SHP77 treated with DMSO at 0.1 percent for 48 hours (cell line): ENCODE measurements around the gene CCDC141.

Source experiments
- DNase-seq: peaks from one replicate; lab custom pipeline; 2025; lab: John Stamatoyannopoulos, UW

Gene CCDC141

DNA sequence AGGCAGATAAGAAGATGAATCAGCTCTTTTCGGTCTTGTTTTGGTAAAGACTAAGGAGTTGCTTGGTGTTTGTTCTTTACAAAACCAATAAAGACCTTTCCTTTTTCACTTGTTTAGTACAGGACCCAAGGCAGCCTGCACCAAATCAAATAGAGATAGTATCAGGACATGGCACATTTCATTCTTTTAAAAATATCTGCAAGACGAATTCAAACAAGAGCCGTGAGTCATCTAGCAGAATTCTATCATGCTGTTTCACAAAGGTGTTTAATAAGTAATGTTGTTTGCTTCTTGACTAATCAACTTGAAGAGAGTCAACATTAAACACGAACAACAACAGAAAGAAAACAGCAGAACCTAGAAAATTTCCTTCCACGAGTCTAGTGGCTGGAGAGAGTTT, 139.9 kb downstream of the CCDC141 start:
- DNase-seq: no peak

DNA sequence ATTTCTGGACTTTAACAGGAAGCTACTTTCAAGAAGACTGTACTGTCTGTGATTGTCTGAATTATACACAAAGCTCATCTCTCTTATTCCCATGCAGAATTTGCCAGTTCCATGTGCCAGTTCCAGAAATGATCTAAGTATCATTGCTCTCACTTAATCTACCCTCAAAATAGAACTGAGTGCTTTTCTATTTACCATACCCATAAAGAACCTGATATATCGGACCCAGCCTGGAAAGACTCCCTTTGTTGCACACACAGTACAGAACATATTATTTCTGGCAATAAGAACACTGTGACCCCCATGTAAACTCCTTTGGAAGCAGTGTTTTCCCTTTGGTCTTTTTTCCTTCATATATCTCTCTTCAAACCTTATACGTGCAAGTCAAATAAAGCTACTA, 140.4 kb downstream of the CCDC141 start:
- no peak for DNase-seq

DNA sequence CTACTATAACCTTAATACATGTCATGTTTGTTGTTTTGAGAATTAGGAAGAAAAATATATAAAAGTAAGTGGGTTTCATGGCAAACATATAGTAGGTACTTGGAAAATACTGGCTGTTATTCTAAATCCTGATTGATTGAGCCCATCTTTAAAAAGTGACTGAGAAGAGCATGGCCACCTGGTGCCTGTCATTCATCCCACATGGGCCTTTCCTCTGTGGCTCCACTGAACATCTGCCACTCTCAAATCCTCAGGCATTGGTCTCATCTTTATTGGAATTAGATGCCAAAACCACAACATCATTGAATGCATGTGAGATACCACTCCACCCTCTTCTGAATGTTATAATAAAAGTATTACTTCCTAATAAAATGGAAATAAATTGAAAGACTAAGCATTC, 141.1 kb downstream of the CCDC141 start:
- DNase-seq: no peak

DNA sequence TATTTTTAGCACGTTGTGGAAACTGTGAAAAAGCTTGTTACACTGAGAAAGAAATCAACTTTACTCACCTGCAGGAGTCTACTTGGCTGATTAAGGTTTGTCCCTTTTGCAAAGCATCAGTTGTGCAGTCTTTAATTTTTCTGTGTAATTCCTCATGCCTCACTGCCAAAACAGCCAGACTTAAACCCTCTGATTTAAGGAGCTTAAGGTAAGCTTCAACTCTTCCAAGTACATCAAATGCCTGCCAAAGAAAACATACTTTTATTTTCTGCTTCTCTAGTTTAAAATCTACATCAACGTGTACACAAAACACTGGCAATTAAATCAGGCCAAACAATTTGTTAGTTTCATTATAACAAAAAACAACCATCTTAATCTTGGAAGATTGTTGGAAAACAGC, 144.7 kb downstream of the CCDC141 start:
- no peak for DNase-seq

DNA sequence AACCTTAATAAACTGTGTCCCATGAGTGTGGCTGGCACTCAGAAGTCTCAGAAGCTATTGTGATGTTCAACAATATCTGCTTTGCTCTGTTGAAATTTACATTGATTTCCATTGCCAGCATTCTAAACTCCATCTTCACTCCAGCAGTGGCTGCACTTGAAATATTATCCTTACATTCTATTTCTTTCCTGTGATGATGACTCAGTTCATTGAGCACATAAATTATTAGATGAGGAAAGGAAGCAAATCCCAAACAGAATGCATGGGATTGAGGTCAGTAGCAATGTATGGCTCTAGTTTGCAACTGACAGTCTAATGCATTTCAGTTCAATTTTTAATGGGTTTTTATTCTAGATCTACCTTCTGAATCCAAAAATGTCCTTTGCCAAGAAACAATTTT, 150.3 kb downstream of the CCDC141 start:
- no peak for DNase-seq

DNA sequence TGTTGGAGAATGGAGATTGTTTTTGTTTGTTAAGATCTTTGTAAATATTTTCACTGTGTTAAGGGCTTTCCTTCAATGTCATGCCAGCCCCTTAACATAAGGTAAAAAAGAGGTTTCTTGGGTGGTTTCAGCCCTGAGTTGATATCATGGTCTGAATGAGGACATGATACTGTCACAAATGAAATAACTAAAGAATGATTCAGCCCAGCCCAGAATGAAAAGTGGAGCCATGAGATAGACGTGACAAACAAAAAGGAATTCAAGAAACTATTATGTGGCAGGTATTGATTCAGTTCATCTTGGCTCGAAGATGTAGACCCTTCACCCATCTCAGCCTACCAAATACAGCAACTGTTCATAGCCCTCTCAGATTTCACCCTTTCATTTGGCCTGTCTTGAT, 154.1 kb downstream of the CCDC141 start:
- DNase-seq: no peak

DNA sequence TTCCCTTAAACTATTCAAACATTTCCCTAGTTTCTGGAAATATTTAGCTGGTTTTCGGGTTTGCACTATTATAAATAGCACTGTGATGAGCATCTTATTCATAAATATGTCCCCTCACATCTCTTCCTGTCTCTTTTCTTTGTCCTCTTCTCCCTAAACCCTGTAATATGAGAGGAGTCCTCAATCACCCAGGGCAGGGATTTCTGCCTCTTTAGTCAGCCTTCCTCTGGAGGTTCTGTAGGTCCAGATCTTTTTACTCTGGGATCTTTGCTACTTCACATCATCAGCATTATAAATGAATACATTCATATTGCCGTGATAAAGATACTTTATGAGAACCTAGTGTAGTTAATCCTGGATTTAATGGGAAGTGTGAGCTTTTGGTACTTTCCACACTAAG, 154.8 kb downstream of the CCDC141 start:
- DNase-seq: no peak

DNA sequence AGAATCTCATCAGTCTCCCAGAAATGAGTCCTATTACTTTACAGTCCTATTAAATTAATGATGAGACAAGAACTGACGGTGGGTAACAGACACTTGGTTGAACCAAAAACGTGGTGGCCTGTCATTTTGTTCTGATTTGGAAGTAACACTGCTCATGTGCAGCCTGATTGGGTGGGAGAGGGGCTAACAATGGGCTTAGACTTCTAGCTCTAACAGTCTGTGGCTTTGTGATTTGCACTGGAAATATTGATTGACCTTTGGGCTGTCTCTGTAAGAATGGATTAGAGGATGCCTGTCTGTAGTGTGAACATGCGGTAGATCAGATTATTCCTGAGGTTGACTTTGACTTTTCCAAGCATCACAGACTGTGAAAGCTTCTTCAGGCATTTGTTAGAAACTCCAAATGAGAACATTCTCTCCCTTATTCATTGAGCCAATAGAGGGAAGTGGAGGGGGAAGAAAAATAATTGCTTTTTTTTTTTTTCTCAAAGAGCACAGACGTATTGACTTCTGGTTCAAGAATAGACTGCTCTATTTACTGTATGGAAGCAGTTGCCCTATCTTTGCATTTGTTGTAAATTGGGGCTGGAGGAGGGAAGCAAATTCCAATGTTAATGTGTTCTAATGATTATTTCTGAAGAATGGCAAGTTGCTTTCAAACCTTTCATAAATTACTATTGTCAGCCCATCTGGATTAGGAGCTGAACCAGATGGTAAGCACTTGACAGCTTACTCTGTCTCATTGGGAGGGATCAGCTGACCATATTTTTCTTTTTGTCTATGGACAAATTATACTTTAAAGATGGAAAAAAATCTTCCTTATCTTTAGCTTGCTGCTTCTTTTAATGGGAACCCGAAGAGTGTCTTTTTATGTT, 156.9 kb downstream of the CCDC141 start:
- DNase-seq: no peak

DNA sequence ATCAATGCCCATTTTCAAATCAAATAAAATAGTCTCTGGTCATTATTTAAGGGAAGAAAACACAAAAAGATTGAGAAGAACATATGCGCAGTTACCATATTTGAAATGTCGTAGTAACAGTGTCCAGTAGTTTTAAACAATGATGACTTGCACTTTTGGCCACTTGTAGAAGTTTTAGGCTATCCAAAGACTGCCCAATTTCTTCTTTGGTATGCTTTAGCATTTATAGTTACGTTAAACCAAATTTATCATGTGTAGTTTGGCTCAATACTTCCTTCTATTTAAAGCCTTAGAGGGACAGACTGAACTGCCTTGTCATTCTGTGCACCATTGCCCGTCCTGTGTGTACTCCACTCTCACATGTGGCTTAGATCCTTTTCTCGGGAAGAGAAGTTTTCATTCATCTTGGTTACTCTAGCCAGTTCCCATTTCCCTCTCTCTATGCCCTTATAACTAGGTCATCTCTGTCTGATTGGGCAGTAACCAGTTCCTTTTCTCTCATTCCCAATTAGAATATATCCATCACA, 157.9 kb downstream of the CCDC141 start:
- no peak for DNase-seq

DNA sequence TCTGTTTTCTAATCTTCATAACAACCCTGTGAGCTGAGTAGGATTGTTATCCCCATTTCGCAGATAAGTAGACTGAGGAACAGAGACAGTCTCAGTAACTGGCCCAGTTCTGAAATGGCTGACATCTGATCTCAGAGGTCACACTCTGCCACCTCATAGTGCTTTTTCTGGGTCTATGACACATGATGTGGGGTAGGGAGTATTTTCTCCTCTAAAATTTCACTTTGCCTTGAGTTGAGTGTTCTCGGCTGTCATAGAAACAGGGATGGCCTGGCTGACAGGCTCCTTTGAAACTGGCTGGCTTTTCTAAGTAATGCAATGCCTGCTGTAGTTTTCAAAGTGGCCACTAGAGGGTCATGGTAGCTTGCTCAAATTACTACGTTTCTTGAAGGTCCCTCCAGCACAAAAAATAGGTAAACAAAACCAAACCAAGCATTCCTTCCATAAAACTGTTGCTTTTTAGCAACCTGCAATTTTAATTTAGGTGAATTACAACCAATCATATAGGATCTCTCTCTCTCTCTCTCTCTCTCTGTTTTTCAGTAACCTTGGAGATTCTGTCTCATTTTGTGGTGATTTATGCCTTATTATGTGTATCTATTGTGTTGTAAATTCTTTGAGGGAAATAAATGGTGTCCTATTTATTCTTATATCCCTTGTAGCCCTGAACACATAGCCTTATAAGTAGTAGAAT, 158.5 kb downstream of the CCDC141 start:
- no peak for DNase-seq

DNA sequence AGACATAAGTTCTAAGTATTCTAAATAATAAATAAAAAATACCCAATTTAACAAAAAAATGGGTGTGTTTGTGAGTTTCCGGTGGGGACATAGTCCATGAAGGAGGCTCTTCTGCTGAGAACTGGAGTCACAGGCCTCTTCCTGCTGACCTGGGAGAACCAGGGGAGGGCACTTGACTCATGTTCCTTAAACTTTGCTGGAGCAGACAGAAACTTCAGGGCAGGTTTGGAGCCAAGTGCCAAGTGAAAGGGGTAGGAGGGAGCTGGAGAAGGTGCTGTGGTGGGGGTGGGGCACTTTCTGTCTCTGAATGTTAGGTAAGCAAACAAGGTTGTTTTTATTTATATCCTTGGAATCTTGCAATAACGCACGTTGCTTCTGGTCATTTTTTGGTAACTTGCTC, 163.9 kb downstream of the CCDC141 start:
- no peak for DNase-seq

DNA sequence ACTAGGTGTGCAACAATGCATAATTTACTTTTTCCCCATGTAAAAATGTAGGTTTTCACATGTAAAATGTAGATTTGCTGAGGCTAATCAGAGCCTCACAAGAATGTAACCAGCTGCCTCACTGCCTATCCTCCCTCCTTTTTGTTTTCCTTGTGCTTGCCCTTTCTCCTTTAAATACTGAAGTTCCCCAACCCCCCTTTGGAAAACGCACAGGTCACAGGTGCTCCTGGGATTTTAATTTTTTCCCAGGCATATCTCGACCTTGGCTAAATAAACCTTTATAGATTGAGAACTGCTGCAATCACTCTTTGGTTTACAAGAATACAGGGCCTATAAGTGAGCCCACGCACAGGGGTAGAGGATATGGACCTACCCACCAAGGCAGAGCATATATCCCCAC, 165.5 kb downstream of the CCDC141 start:
- DNase-seq: no peak

DNA sequence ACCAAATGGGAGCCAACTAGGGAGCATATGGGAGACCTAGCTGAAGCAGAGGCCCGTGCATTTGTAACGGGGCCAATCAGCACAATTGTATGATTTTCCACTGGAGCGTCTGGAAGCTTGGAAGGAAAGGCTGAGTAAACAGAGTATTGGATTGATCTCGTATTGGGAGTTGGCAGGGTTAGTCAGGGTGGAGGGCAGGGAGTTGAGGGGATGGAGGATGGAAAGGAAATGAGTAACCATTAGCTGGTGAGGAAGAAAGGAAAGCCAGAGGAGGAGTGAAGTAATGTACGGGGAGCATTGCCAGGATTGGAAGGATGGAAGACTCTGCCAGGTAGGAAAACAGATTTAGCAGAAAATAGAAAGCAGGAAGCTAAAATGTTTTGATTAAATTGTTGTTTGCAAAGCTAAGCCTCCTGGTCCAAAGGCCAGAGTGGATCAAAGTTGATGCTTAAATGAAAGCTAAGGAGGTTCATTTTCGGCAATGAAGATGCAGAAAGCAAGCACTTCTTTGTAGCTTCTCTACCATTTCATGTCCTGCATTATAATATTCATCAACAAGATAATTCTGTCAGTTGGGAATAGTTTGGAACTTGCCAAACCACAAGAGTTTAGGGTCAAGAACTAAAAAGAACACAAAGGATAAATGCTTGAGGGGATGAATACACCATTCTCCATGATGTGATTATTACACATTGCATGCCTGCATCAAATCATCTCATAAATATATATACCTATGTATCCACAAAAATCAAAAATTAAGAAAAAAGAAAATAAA, 167.1 kb downstream of the CCDC141 start:
- no peak for DNase-seq

DNA sequence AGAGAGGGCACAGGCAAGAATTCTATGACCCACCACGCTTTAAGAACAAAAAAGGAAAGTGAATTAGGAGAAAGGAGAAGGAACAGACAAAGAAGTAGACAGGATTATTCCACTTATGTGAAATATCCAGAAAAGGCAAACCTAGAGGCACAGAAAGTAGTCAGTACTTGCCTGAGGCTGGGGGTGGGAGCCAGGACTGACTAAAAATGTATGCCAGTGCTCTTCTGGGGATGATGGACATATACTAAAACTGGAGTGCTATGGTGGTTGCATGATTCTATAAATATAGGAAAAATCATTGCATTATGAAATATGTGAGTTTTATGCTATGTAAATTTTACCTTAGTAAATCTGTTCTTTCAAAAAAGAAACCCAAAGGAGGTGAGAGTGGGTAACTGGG, 168.9 kb downstream of the CCDC141 start:
- DNase-seq: no peak

DNA sequence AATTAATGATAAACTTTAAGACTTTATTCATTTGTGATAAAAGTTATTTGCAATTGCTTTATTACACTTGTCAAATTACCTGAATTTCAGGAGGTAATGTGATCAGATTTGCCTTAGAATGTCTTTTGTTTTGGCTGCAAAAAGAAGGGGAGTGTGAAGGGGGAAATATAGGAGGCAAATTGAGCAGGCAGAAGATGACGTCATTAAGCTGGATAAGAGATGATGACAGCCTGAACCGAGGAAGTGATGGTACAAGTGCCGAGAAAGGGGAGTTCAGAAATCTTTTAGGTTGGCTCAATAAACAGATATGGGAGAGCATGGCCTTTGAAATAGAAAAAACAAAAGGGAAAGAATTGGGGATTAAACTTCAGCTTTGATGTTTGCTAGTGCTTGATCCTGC, 169.7 kb downstream of the CCDC141 start:
- no peak for DNase-seq

DNA sequence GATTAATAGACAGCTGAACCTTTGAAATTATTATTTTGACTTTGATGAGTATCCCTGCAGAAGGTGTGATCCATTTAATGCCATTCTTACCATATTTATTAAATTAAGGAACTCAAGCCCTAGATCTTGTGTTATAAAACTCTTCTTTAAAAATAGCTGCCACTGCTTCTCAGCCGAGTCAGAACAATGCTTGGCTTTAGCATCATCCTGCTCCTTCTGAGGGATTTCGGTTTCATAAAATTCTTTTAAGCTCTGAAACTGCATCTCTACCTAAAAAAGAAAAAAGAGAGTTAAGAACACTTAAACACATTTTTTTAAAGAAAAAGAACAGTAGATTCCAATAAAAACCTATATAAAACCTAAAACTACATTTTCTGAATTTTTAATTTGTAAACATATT, 172.1 kb downstream of the CCDC141 start:
- DNase-seq: no peak

DNA sequence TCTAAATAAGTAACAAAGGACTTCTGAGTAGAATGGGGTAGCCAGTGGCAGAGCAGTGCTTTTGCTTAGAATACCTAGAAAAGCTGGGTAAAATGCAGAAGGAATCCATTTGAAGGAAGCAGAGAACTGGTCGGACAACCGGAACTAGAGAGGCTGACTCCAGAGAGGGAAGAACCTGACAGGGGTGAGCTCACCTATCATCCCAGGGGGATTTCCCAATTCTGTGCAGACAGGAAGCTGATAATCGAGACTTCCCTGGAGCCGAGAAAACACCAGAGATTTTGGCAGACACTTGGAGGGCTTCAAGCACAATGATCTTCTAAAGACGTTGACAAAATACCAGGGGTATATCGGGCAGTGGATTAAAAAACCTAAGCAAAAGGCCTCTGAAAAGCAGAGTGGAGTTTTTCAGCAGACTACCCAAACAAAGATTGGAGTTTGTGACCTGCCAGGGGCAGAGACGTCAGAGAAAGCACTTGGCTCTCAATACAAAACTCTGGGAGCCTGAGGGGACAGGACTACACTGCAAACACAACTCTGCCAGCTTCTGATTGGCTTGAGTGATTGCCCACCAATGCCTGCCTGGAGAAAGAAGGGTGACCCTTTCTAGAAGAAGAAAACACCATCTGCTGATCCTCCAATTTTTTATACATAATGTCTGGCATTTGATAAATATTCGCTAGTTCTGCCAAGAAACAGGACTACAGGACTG, 175.3 kb downstream of the CCDC141 start:
- no peak for DNase-seq

DNA sequence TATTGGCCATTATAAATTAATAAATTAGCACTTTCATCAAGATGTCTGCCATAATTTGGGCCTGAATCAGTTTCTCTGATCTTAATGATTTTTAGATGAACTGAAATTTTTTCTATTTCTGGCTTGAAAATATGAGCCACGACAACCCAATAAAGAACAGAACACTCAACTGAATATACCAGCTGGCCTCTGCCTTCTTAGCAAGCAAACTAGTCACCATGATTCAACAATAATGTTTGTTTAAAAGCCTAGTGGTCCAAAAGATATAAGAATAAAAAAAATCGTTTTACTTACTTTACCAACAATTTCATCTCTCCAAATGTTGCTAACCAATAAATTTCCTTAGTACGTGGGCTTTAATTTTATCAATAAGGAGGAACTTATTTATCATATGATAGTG, 176.0 kb downstream of the CCDC141 start:
- no peak for DNase-seq

DNA sequence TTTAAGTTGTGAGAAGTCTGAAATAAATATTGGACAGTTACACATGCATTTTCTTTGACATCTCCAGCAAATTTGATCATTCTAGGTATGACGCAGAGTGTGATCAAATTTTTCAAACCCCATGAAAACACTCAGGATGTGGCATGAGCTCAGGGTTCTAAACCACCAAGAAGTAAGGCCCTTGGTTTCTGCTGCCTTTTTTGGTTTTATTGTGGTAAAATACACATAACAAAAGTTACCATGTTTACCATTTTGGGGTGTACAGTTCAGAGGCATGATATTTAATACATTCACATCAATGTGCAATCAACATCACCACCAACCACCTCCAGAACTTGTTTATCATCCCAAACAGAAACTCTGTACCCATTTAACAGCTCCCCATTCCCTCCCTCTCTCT, 178.4 kb downstream of the CCDC141 start:
- no peak for DNase-seq

DNA sequence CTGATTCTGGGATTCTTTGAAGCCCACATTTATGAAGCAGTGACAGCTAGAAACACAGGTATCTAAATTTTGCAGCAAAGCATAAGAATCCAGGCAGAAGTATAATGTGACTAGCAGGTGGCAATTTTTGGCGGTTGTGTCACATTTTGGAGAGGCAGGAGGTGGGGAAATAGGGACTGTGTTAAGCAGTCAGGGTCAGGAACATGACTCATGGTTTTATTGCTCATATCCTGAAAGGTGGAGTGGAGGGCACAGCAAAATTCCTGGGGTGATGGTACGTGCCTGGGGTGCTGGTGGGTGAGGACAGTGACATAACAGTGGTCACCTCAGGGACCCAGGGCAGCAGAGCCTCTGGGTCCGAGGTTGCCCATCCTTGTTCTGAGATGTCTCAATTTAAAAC, 179.2 kb downstream of the CCDC141 start:
- DNase-seq: no peak

DNA sequence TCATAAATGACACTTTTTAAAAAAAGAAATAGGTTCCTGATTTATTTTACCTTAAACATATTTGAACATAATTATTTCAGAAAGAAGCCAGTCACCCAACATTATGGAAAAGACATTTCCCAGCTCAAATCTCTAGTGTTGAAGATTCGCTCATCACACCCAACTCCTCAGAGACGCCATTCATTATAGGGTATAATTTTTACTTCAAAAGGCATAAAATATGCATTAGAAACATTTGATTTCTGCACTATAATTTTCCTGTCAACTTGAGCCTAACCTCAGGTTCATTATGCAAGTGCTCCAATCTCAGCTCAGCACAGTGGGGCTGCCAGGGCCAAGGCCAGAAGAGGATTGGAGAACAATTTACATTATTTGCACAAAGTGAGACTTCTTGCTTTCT, 183.9 kb downstream of the CCDC141 start:
- no peak for DNase-seq
